Measurements from ENCODE around the gene CFAP20DC.
"Not testable (repeated sequence)": the region's sequence is repeated elsewhere in the genome, so short reads cannot be mapped to it uniquely, and the experiment has no call there.

The CFAP20DC gene

GRCh38 chr3:58725326-58725853, 324.4 kb downstream of the CFAP20DC start:
- no peak for DNase-seq

- DNase-seq: no peak
Observed at GRCh38 chr3:58724336-58724735, 325.5 kb downstream of the CFAP20DC start.

GRCh38 chr3:58723173-58723572, 326.7 kb downstream of the CFAP20DC start:
- DNase-seq: no peak

- DNase-seq: no peak
Observed at GRCh38 chr3:58722561-58722960, 327.3 kb downstream of the CFAP20DC start.

- no peak for DNase-seq
Observed at GRCh38 chr3:58720526-58720925, 329.3 kb downstream of the CFAP20DC start.

- no peak for DNase-seq
Observed at GRCh38 chr3:58719684-58720083, 330.1 kb downstream of the CFAP20DC start.

GRCh38 chr3:58713715-58714401, 336.0 kb downstream of the CFAP20DC start:
- no peak for DNase-seq

- DNase-seq: no peak
Observed at GRCh38 chr3:58711871-58712270, 338.0 kb downstream of the CFAP20DC start.

- not testable (repeated sequence) for DNase-seq
Observed at GRCh38 chr3:58708983-58709382, 340.8 kb downstream of the CFAP20DC start.

- no peak for DNase-seq
Observed at GRCh38 chr3:58708116-58708791, 341.6 kb downstream of the CFAP20DC start.

GRCh38 chr3:58707390-58707930, 342.4 kb downstream of the CFAP20DC start:
- DNase-seq: no peak

- DNase-seq: no peak
Observed at GRCh38 chr3:58706395-58707167, 343.2 kb downstream of the CFAP20DC start.

GRCh38 chr3:58704745-58705144, 345.1 kb downstream of the CFAP20DC start:
- no peak for DNase-seq

GRCh38 chr3:58704304-58704703, 345.5 kb downstream of the CFAP20DC start:
- DNase-seq: not testable (repeated sequence)

GRCh38 chr3:58698246-58698645, 351.6 kb downstream of the CFAP20DC start:
- no peak for DNase-seq

GRCh38 chr3:58697561-58697960, 352.3 kb downstream of the CFAP20DC start:
- no peak for DNase-seq

GRCh38 chr3:58696813-58697212, 353.0 kb downstream of the CFAP20DC start:
- not testable (repeated sequence) for DNase-seq

- DNase-seq: no peak
Observed at GRCh38 chr3:58696093-58696492, 353.7 kb downstream of the CFAP20DC start.

- DNase-seq: not testable (repeated sequence)
Observed at GRCh38 chr3:58695284-58695683, 354.5 kb downstream of the CFAP20DC start.

- no peak for DNase-seq
Observed at GRCh38 chr3:58693940-58694850, 355.6 kb downstream of the CFAP20DC start.

GRCh38 chr3:58692484-58692883, 357.3 kb downstream of the CFAP20DC start:
- no peak for DNase-seq

Data from amniotic stem cell (primary cell).